GM12891 (cell line): ENCODE results near the gene CDH13.

Experiments used
- POLR2A ChIP-seq: IDR thresholded peaks from 2 replicates; pipeline ENCODE4 v1.6.1; 2011; ENCODE audit warnings: low read depth, low read length, control low read depth
- TAF1 ChIP-seq: IDR thresholded peaks from 2 replicates; pipeline ENCODE4 v1.6.1; 2011; ENCODE audit warnings: low read depth, low read length, control low read depth

DNA sequence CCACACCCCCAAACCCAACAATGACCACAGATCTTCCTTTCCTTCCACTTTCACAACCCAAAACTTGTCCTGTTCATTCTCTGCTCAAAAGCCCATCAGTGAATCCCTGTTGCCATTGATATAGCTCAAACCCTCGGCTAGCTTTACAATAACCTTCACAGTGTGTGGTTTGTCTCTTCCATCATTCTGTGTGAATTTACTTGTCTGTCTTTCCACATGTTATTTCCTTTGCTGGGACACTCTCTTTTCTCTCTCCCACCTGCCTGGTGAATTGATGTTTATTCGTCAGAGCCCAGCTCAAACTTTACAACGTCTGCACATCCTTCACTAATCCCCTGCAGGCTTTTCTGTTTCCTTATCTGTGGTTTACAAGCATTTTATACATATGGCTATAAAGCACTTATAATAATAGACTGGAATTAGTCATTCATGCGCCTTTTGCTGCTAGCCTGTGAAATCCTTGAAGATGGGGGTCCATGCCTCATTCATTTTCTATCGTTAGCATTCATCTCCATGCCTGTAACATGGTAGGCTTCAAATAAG, 114.4 kb downstream of the CDH13 start:
- TF ChIP-seq POLR2A (no peak), TAF1 (no peak)
